HG03575 (cell line): ENCODE measurements around the gene NR5A1.

ENCODE experiments used
- ATAC-seq: cut with Tn5 transposase; IDR thresholded peaks from one replicate; pipeline ENCODE4 v1.9.1; 2021; ENCODE audit not compliant: unreplicated experiment, insufficient number of reproducible peaks, low FRiP score; ENCODE audit errors: extremely low read depth

Gene NR5A1

DNA sequence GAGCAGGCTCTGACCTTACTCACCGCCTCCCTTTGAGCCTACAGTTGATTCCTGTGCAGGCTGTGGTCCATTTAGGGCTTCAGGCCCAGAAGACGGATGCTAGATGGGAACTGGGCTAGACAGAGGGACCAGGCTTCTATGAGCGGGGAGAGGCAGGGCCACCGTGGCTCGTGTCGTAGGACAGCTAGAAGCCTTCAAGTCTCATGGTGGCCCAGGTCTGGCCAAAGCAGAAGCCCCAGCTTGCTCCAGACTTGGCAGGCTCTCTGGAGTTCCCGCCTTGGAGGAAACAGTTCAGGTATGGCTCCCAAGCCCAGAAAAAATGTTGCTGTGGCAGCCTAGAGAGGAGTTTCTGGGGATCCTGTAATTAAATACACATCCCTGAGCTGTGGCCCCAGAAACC is 10.9 kb upstream of the NR5A1 start:
- no peak for ATAC-seq

DNA sequence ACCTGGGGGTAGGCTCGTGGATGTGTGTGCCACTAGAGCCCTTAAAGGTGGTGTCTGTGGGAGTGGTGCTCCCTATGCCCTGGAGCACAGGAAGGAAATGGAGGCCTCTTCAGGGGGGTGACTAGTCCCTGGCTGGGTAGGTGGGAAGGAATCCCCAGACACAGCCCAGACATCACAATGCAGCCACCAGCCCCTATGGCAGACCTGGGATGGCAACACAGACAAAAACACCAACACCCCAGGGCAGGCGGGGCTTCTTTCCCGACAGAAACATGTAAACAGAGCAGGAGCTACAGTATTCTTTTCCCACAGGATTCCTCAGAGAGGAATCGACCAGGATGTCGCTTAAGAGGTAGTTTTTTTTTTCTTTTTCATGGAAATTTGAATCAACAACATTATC is 10.4 kb upstream of the NR5A1 start:
- ATAC-seq, result no peak

DNA sequence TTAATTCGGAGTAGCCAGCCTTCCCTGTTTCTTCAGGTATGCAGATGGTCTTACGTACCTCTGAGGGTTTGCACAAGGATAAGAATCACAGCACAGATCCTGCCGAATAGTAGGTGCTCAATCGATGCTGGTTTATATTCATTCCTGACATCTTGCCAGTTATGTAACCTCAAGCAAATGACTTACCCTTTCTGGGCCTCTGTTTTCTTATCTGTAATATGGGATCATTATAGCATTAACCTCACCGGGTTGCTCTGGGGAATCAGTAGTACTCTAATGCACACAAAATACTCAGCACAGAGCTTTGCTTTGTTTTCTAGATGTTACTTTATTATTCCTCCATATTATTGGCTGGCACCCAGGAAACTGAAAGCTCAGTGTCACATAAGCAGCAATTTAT is 7.7 kb upstream of the NR5A1 start:
- ATAC-seq, result no peak

DNA sequence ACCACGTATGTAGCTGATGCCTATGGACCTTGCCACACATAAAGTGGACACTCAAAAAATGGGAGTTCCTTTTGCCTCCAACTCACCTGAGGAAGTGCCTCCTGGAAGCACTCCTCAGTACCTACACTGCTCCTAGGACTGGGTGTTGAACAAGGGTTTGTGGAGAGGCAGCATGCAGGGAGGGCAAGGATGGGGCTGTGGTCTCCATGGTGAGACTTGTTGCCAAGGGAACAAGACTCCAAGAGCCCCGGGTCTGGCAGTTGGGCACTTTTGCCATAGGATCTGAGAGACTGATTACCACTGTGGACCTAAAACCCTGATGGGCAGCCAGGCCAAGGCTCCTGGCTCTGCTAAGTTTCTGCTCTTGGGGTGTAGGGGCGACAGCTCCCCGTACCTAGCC is 6.9 kb upstream of the NR5A1 start:
- no peak for ATAC-seq

DNA sequence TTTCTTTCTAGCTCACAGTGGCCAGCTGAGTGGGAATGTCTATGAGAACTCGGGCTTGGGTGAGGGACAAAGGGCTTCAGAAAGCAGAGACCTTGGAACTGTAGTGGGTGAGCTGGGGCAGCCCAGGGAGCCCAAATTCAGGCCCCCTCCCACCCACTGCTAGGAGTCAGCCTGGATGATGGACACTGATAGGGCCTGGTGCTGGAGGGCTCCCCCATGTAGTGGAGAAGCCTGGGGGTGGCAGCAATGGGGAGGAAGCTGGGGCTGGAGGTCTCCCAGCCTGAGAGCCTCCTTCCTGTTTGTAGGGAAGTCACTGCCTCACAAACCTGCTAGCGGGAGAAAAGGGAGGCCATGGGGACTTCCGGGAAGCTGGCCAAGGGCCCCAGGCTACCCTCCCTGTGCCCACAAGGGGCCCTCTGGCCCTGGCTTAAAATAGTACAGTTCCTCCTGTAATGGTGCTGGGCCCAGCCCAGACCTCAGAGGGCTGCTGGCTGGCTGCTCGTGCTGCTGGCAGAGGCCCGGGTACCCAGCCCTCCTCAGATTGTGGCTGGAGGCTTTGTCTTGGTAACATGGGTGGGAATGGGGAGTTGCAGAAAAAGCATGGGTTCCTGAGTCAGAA is 6.3 kb upstream of the NR5A1 start:
- no peak for ATAC-seq

DNA sequence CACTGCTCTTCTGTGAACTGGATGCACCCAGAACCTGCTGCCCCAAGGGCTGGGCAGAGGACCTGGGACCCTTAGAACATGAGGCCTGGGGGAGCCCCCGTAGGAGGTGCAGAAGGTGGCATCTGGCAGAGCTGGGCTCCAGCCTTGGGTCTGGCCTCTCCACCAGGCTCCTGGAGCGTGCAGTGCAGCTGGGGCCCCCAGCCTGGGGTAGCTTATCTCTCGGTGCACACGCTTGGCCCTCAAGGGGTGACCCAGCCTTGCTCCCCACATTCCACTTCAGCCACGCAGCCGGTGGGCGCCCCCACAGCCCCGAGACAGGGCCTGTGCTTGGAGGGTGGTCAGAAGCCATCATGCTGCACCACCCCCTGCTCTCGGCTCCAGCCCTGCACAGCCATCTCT is 5.6 kb upstream of the NR5A1 start:
- ATAC-seq, result no peak

DNA sequence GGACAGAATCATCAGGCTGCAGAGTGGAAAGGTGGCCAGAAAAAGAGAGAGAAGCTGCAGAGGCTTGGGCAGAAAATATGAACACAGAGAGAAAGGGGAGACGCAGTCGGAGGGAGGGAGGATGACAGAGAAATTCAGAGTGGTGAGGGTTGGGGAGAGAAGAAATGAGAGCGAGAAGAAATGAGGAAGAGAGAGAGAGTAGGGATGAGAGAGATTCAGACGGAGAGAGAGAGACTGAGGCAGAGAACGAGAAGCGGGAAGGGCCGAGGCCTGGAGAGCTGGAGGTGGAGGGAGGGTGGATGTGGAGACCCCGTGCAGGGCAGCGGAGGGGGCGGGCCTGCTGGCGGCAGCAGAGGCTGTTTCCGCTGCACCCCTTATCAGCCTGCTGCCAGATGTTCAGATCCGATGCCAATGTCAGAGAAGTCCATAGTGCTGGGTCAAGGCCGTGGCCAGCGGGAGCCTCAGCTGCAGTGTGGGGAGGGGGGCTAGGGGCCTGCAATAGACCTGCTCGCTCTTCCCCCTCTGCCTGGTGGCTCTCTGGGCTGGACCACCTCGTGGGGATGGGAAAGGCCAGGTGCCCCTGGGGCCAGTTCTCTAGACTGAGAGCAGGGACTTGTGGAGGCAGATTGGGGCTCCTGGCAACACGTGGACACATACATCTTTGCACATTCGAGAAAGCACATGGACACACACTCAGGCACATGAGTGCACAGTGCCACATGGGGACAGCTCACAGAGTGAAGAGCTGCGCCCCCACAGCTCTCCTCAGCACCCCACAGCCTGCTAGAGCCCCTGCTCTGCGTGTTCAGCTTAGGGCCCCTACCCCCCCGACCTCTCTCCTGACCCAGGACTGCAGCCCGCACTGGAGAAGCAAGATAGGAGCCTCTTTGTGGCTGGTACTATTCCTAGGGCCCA is 4.9 kb upstream of the NR5A1 start:
- ATAC-seq, result no peak

DNA sequence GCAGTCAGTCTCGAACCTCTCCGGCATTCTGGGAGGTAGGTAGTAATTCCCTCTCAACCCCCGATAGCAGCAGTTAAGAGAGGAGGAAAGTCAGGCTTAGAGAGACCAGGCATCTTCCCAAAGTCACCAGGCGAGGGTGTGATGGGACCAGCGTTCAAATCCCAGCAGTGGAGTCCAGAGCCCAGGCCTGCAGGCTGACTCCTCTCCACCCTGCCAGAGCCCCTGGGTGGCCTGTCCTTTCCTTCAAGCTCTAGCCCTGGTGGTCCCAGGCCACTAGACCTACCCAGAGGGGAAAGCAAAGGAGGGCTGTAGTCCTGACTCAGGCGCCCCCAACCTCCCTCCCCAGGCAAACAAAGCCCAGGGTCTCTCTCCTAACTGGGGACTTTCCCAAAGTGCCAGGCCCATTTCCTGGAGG is 4.2 kb upstream of the NR5A1 start:
- ATAC-seq, result no peak

DNA sequence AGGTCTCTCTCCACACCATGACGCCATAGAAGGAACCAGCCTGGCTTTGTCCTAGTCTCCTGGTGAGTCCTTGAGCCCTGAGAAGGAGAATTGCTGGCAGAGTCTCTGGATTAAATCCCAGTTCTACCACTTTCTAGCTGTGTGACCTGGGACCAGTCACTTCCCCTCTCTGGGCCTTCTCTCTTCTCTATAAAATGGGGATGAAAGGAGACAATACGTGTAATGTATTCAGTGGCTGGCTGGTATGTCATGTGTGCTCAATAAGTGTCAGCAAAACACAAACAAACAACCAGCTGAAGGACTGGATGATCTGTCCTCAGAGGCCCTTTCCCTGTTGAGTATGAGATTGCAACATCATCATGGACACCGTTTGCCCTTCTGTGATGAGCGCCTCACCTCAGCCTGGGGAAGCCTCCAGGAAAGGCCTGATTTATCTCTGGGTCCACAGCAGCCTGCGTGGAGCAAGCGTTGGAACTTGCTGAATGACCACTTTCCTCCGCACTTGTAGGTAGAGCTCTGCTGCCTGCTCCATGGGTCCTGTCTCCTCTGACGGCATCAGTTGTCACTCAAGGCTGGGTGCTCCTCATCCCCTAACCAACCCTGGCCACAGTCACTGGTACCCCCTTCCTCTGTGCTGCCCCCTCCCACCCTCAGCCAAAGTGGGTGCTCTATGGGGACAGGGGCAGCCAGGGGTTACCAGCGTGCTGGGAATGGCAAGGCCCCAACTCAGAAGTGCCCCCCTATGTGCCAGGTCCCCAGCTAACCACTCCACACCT is 3.6 kb upstream of the NR5A1 start:
- ATAC-seq, result no peak

DNA sequence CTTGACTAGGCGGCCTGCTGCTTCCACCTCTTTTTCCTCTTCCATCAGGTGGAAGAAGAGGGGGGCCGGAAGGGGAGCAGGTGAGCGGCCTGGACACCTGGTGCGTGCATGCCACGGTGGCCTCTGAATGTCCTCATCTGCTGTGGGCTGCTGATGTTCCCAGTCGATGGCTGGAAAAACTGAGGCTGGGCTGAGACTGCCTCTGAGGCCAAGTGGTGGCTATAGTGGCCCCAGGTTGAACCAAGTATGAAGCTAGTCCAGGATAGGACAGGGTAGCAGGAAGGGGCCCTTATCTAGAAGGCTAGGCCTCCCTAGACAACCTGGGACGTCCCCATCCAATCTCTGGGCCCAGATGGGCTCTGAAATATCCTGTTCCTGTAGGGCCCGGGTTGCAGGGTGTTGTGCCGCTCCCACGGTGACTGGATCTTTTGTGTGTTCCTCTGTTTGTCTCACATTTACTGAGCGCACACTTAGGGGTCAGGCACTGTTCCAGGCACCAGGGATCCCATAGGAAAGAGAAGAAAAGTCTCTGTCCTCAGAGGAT is 753 bp upstream of the NR5A1 start:
- no peak for ATAC-seq

DNA sequence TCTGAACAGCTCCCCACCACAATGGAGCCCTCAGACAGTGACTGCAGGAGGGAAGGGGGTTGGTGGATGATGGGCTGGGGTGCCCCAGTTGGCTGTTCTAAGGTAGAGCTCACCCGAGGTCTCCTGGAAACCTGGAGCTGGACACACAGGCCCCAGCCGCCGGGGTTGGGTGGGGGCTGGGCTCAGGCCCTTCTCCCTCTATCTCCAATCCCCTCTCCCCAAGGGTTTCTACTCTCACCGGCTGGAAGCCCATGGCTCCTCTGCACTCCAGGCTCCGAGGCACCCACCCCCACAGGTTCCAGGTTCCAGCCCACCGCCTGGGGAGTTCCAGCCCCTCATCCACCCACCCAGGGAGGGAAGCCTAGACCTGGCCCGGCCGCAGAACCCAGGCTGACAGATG is 766 bp downstream of the NR5A1 start:
- ATAC-seq, result no peak

DNA sequence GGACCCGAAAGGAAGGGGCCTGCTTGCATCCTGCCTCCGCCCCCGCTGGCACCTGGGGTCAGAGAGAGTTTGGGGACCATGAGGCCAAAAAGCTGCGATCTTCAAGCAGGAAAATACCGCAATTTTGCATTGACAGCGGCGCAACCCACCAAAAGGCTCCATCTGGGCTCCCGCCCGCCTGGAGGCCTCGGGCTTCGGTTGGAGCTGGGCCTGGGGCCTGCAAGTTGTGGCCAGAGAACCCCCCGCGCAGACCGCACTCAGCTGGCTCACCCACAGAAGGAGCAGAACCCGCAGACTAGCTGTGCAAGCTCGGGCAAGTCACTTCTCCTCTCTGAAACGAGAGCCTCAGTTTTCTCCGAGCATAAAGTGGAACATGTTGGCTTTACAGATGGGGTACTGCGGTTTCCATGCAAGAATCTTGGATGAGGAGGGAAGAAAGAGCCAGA is 1.3 kb downstream of the NR5A1 start:
- ATAC-seq, result no peak

DNA sequence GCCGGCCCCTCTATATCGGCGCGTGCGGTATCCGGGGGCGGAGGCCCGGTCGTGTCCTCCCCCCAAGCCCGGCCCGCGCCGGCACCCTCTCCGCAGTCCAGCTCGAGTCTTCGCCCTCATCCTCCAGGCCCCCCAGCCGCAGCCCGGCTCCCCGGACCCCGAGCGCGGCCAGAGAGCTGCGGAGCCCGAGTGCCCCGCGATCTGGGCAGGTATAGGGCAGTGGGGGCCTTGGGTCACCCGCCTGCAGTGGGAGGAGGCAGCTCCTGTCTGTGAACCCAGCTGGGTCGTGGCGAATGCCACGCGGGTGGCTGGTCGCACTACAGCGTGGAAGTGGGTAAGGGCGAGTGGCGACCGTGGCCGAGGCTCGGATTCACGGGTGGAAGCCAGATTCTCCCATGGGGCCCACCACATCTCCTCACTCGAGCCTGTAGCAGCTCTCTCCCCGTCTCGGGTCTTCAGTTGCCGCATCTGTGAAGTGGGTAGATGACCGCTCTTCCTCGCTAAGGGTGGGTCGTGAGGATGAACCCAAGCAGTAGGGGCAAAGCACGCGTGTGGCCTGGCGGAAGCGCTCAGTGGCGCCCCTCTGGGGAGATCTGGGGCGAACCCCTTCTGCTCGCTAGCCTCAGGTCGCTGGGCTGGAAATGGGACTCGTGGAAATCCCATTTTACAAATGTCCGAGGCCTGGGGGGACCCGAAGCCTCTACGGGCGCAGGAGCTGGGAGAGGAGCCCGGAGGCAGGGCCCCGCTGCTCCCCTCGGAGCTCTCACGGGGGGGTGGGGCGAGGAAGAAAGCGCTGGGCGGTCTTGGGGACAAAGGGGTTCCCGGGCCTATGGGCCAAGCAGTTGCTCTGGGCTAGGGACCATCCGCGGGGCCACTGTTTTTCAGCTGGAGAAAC is 1.9 kb downstream of the NR5A1 start:
- no peak for ATAC-seq

DNA sequence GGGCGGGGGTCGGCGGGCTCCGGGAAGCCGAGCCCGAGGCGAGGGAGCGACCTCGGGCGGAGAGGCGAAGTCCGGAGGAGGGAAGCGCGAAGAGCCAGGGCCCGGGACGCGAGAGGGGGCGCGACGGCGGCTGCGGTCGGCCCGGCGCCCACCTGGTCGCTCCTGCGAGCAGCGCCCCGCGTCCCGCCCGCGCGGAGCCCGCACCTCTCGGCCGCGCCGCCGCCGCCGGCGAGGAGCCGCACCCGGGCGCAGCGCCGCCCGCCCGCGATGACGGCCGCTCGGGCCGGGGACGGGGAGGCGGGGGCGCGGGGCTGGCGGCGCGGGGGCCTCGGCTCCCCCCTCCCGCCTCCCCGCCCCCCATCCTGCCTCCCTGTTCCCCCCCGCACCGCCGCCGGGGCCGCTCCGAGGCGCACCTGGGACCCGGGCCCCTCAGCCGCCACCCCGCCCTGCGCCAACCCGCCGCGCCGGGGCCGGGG is 2.6 kb downstream of the NR5A1 start:
- ATAC-seq, result no peak

DNA sequence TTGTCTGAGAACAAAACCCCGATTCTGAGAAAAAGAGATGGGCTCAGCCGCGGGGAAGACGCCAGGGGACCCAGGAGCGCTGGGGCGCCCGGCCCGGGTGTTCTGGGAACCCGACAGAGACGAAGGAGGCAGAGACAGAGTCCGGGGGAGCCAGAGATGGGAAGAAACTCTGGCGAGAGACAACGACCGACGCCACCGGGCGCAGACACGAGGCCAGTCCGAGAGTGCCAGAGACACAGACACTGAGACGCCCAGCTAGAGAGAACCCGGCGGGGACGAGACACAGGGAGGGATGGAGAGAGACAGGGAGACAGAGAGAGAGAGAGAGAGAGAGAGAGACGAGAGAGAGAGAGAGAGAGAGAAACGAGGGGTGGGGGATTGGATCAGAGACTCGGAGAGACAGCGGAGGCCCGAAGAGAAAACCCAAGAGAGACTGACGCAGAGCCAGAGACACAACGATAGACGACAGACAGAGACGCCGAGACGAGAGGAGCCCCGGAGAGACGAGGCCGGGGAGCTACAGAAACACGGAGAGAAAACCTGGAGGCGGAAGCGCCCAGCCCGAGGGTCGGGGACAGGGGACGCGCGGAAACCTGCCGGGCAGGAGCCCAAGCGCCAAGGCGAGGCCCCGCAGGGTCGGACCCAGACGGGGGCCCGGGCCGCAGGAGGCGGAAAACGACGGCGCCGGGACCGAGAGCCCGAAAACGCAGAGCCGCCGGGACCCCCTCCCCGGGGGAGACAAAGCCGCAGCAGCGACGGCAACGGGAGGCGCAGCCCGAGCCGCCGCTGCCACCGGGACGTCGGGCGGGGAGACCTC is 3.3 kb downstream of the NR5A1 start:
- no peak for ATAC-seq

DNA sequence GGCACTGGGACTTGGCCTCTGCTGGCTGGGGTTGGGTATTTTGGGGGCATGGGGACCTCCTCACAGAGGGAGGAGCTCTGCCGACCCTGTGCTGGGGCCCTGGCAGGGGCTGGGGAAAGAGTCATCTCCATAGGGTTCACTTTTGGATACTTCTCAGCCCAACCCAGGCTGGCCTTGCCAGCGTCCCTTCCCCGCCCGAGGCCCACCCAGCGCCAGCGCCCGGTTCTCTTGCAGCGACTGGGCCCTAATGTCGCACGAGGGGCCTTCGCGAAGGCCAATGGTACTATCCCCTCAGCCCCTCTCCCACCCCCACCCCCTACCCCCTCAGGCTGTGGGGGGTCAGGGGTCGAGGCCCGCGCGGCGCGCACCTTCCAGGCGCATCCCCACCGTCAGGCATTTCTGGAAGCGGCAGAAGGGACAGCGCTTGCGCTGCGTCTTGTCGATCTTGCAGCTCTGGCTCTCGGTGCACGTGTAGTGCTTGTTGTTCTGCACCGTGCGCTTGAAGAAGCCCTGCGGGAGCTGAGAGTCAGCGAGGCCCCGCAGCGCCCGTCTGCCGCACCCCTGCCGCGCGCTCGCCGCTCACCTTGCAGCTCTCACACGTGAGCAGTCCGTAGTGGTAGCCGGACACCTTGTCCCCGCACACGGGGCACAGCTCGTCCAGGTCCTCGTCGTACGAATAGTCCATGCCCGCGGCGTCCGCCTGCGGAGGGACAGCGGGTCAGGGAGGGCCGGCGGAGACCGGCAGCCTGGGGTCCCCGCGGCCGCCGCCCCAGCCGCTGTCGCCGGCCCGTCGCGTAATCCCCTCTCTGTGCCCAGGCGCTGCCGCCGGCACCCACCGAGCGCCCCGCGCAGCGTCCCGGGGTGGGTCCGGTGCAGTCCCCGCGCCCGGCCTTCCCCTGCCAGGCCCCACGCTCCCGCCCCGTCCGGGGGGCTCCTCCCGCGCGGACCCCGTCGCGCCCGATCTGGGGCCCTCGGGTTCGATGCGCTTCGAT is 4.2 kb downstream of the NR5A1 start:
- ATAC-seq, result no peak
